Esophagus muscularis mucosa (tissue), 4 donors: Measurements from ENCODE around the gene ANKS1B.

Experiments used
- EP300 ChIP-seq: sonication (generic); formaldehyde crosslinking; IDR thresholded peaks from one replicate; pipeline ENCODE4 v1.6.1; 2017; ENCODE audit warnings: antibody characterized with exemption
- POLR2A ChIP-seq: fragments of 450-650 bp; IDR thresholded peaks from one replicate; pipeline ENCODE4 v1.6.1; 2017; ENCODE audit warnings: antibody characterized with exemption, moderate library complexity, mild to moderate bottlenecking, low read depth
- POLR2AphosphoS5 ChIP-seq, 2 donors: sonication (generic); formaldehyde crosslinking; IDR thresholded peaks; one replicate each; pipeline ENCODE4 v1.6.1; 2017; ENCODE audit warnings: antibody characterized with exemption in 2 of 2
- TF ChIP-seq, protein P1 (sequence below), 3 experiments: fragments of 200-600 bp in 2 of 3; fragments of 450-650 bp in 1 of 3; sonication (generic) in 2 of 3; IDR thresholded peaks; one replicate each; pipeline ENCODE4 v1.5.1; 2017 to 2019; ENCODE audit warnings: antibody characterized with exemption in 3 of 3, mild to moderate bottlenecking in 2 of 3, moderate library complexity in 1 of 3

DNA sequence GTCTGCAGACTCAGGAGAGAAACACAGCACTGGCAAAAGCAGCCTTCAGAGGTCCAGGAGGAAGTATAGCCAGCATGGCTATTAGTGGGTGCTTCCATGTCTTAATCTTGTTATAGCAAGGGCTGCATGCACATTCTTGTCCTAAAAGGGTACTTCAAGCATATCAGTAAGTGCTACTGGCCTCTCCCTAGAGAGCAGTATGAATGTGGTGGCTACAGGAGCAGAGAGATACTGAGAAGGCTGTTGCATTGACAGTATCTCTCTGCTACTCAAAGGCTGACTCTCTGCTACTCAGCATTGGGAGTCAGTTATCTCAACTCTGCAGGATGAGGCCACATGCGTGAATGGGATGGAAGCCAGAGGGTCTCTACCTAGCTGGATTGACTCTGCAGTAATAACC, 335.2 kb downstream of the ANKS1B start:
- TF ChIP-seq, protein P1, sequence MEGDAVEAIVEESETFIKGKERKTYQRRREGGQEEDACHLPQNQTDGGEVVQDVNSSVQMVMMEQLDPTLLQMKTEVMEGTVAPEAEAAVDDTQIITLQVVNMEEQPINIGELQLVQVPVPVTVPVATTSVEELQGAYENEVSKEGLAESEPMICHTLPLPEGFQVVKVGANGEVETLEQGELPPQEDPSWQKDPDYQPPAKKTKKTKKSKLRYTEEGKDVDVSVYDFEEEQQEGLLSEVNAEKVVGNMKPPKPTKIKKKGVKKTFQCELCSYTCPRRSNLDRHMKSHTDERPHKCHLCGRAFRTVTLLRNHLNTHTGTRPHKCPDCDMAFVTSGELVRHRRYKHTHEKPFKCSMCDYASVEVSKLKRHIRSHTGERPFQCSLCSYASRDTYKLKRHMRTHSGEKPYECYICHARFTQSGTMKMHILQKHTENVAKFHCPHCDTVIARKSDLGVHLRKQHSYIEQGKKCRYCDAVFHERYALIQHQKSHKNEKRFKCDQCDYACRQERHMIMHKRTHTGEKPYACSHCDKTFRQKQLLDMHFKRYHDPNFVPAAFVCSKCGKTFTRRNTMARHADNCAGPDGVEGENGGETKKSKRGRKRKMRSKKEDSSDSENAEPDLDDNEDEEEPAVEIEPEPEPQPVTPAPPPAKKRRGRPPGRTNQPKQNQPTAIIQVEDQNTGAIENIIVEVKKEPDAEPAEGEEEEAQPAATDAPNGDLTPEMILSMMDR (IDR thresholded peaks at IDR 0.05), result no peak
- TF ChIP-seq POLR2A, result no peak
- no peak for TF ChIP-seq EP300
- TF ChIP-seq POLR2AphosphoS5 (IDR thresholded peaks at IDR 0.05), result no peak
